Rectal smooth muscle tissue (tissue), 1 donor: Measurements from ENCODE around the gene KCNIP4.

Experiments
- H3K27ac ChIP-seq: one replicate; pipeline ENCODE4 v1.7.0; 2013; ENCODE audit warnings: low read depth, low read length, inconsistent platforms
- H3K27me3 ChIP-seq: one replicate; pipeline ENCODE4 v1.7.0; 2013; ENCODE audit warnings: low read length; ENCODE audit not compliant: control insufficient read depth, insufficient read depth
- H3K36me3 ChIP-seq: one replicate; pipeline ENCODE4 v1.7.0; 2013; ENCODE audit warnings: low read length; ENCODE audit not compliant: control insufficient read depth, insufficient read depth
- H3K4me1 ChIP-seq: one replicate; pipeline ENCODE4 v1.7.0; 2013; ENCODE audit warnings: low read length; ENCODE audit not compliant: control insufficient read depth, insufficient read depth
- H3K4me3 ChIP-seq: one replicate; pipeline ENCODE4 v1.7.0; 2013; ENCODE audit warnings: low read length
- H3K9ac ChIP-seq: one replicate; pipeline ENCODE4 v1.7.0; 2013; ENCODE audit warnings: low read length

Gene KCNIP4

GRCh38 chr4:21118301-21118700 is 830.3 kb downstream of the KCNIP4 start:
- peak overlapping the region; percentile 25 for H3K27ac ChIP-seq
- no peaks in the 10 kb centered on the region for H3K27me3 ChIP-seq
- H3K4me1 ChIP-seq = peaks cover 6% of the 10 kb centered on the region
- no peak overlapping the region for H3K9ac ChIP-seq
- H3K36me3 ChIP-seq = no peaks in the 10 kb centered on the region
- no peak overlapping the region for H3K4me3 ChIP-seq

- Histone ChIP-seq H3K36me3 (no peaks in the 10 kb centered on the region), H3K27ac (peak overlapping the region; percentile 21), H3K4me1 (peaks cover 10% of the 10 kb centered on the region), H3K9ac (no peak overlapping the region), H3K4me3 (no peak overlapping the region), H3K27me3 (no peaks in the 10 kb centered on the region)
Measured at GRCh38 chr4:21117541-21118180, 830.9 kb downstream of the KCNIP4 start.

- Histone ChIP-seq H3K4me1 (peaks cover 10% of the 10 kb centered on the region), H3K27me3 (no peaks in the 10 kb centered on the region), H3K36me3 (no peaks in the 10 kb centered on the region), H3K4me3 (no peak overlapping the region), H3K27ac (no peak overlapping the region), H3K9ac (no peak overlapping the region)
Measured at GRCh38 chr4:21113496-21114223, 834.9 kb downstream of the KCNIP4 start.

GRCh38 chr4:21102667-21103066 is 845.9 kb downstream of the KCNIP4 start:
- H3K27me3 ChIP-seq = no peaks in the 10 kb centered on the region

GRCh38 chr4:21097865-21098264 is 850.7 kb downstream of the KCNIP4 start:
- H3K9ac ChIP-seq = no peak overlapping the region
- no peak overlapping the region for H3K4me3 ChIP-seq
- no peaks in the 10 kb centered on the region for H3K36me3 ChIP-seq
- H3K27me3 ChIP-seq = no peaks in the 10 kb centered on the region
- no peaks in the 10 kb centered on the region for H3K4me1 ChIP-seq
- H3K27ac ChIP-seq = no peak overlapping the region

More at GRCh38 chr4:21102667-21103066, 845.9 kb downstream of the KCNIP4 start:
- Histone ChIP-seq H3K4me3 (no peak overlapping the region), H3K4me1 (no peaks in the 10 kb centered on the region), H3K36me3 (no peaks in the 10 kb centered on the region), H3K27ac (no peak overlapping the region), H3K9ac (no peak overlapping the region)

GRCh38 chr4:21097026-21097425 is 851.5 kb downstream of the KCNIP4 start:
- H3K27ac ChIP-seq = no peak overlapping the region
- no peak overlapping the region for H3K4me3 ChIP-seq
- H3K9ac ChIP-seq = no peak overlapping the region
- H3K4me1 ChIP-seq = no peaks in the 10 kb centered on the region
- no peaks in the 10 kb centered on the region for H3K27me3 ChIP-seq
- H3K36me3 ChIP-seq = no peaks in the 10 kb centered on the region

- Histone ChIP-seq H3K27ac (no peak overlapping the region), H3K4me1 (no peaks in the 10 kb centered on the region), H3K4me3 (no peak overlapping the region), H3K27me3 (no peaks in the 10 kb centered on the region), H3K36me3 (no peaks in the 10 kb centered on the region), H3K9ac (no peak overlapping the region)
Measured at GRCh38 chr4:21092531-21092930, 856.0 kb downstream of the KCNIP4 start.

GRCh38 chr4:21090094-21090666 is 858.4 kb downstream of the KCNIP4 start:
- Histone ChIP-seq H3K9ac (no peak overlapping the region), H3K4me3 (no peak overlapping the region), H3K36me3 (no peaks in the 10 kb centered on the region), H3K4me1 (no peaks in the 10 kb centered on the region), H3K27me3 (no peaks in the 10 kb centered on the region), H3K27ac (no peak overlapping the region)

- Histone ChIP-seq H3K9ac (no peak overlapping the region), H3K4me3 (no peak overlapping the region), H3K27me3 (no peaks in the 10 kb centered on the region), H3K27ac (no peak overlapping the region), H3K36me3 (no peaks in the 10 kb centered on the region), H3K4me1 (no peaks in the 10 kb centered on the region)
Measured at GRCh38 chr4:21083413-21083812, 865.2 kb downstream of the KCNIP4 start.

GRCh38 chr4:21077967-21078366 is 870.6 kb downstream of the KCNIP4 start:
- Histone ChIP-seq H3K9ac (no peak overlapping the region), H3K36me3 (no peaks in the 10 kb centered on the region), H3K4me3 (no peak overlapping the region), H3K27me3 (no peaks in the 10 kb centered on the region), H3K4me1 (no peaks in the 10 kb centered on the region), H3K27ac (no peak overlapping the region)

- no peaks in the 10 kb centered on the region for H3K27me3 ChIP-seq
- H3K4me3 ChIP-seq = no peak overlapping the region
- no peaks in the 10 kb centered on the region for H3K36me3 ChIP-seq
- no peak overlapping the region for H3K9ac ChIP-seq
- no peaks in the 10 kb centered on the region for H3K4me1 ChIP-seq
- no peak overlapping the region for H3K27ac ChIP-seq
Measured at GRCh38 chr4:21067351-21067750, 881.2 kb downstream of the KCNIP4 start.

- Histone ChIP-seq H3K4me3 (no peak overlapping the region), H3K27ac (no peak overlapping the region), H3K9ac (no peak overlapping the region), H3K4me1 (no peaks in the 10 kb centered on the region), H3K27me3 (no peaks in the 10 kb centered on the region), H3K36me3 (no peaks in the 10 kb centered on the region)
Measured at GRCh38 chr4:21061902-21062301, 886.7 kb downstream of the KCNIP4 start.
